Subcutaneous abdominal adipose tissue (tissue), 5 donors: ENCODE data around the gene FGF22.
"Not testable (repeated sequence)": the region's sequence is repeated elsewhere in the genome, so short reads cannot be mapped to it uniquely, and the experiment has no call there.

Experiments
- H3K27ac ChIP-seq: one replicate; pipeline ENCODE4 v1.7.0; 2013; ENCODE audit warnings: low read depth, mild to moderate bottlenecking, inconsistent platforms, low read length, moderate library complexity
- H3K27me3 ChIP-seq, 5 donors: one replicate each; pipeline ENCODE4 v1.7.0; 2013; ENCODE audit warnings: low read length in 5 of 5, inconsistent platforms in 1 of 5; ENCODE audit not compliant: control insufficient read depth in 5 of 5, insufficient read depth in 4 of 5
- H3K36me3 ChIP-seq, 5 donors: one replicate each; pipeline ENCODE4 v1.7.0; 2013; ENCODE audit warnings: low read length in 5 of 5; ENCODE audit not compliant: control insufficient read depth in 5 of 5, insufficient read depth in 5 of 5
- H3K4me1 ChIP-seq, 5 donors: one replicate each; pipeline ENCODE4 v1.7.0; 2013; ENCODE audit warnings: low read length in 5 of 5, mild to moderate bottlenecking in 3 of 5, moderate library complexity in 1 of 5; ENCODE audit not compliant: control insufficient read depth in 5 of 5, insufficient read depth in 5 of 5
- H3K4me3 ChIP-seq, 5 donors: one replicate each; pipeline ENCODE4 v1.7.0; 2013; ENCODE audit warnings: low read length in 5 of 5, low read depth in 1 of 5
- H3K9ac ChIP-seq, 5 donors: one replicate each; pipeline ENCODE4 v1.7.0; 2013; ENCODE audit warnings: low read length in 5 of 5, mild to moderate bottlenecking in 4 of 5, moderate library complexity in 3 of 5
- H3K9me3 ChIP-seq, 5 donors: one replicate each; pipeline ENCODE4 v1.7.0; 2013; ENCODE audit warnings: low read length in 5 of 5; ENCODE audit not compliant: control insufficient read depth in 5 of 5
- donor health status: healthy.
- donor health status: healthy.
- donor health status: healthy.
- donor health status: healthy.
- donor health status: healthy.

FGF22 gene

GRCh38 chr19:621819-622218 is 17.9 kb upstream of the FGF22 start:
- H3K27me3 ChIP-seq = peaks cover 0 to 4% (median 3%) of the 10 kb centered on the region in 5 donors
- no peak overlapping the region for H3K27ac ChIP-seq
- no peaks in the 10 kb centered on the region for H3K4me1 ChIP-seq
- no peak overlapping the region for H3K4me3 ChIP-seq
- peaks cover 0 to 85% (median 75%) of the 10 kb centered on the region in 5 donors for H3K36me3 ChIP-seq
- no peaks in the 10 kb centered on the region for H3K9me3 ChIP-seq
- no peak overlapping the region for H3K9ac ChIP-seq

- H3K4me3 ChIP-seq = no peak overlapping the region
- no peak overlapping the region for H3K27ac ChIP-seq
- H3K27me3 ChIP-seq = peaks cover 0 to 4% (median 3%) of the 10 kb centered on the region in 5 donors
- H3K9ac ChIP-seq = no peak overlapping the region
- H3K36me3 ChIP-seq = peaks cover 0 to 78% (median 70%) of the 10 kb centered on the region in 5 donors
- H3K4me1 ChIP-seq = no peaks in the 10 kb centered on the region
- H3K9me3 ChIP-seq = no peaks in the 10 kb centered on the region
These were observed 17.0 kb upstream of the FGF22 start for GRCh38 chr19:622666-623065.

GRCh38 chr19:623175-623916 is 16.3 kb upstream of the FGF22 start:
- no peaks in the 10 kb centered on the region for H3K4me1 ChIP-seq
- H3K27ac ChIP-seq = no peak overlapping the region
- peaks cover 0 to 79% (median 65%) of the 10 kb centered on the region in 5 donors for H3K36me3 ChIP-seq
- peaks cover 0 to 3% (median 0%) of the 10 kb centered on the region in 5 donors for H3K27me3 ChIP-seq
- H3K9ac ChIP-seq = no peak overlapping the region
- no peaks in the 10 kb centered on the region for H3K9me3 ChIP-seq
- no peak overlapping the region for H3K4me3 ChIP-seq

GRCh38 chr19:623974-624373 is 15.7 kb upstream of the FGF22 start:
- H3K27ac ChIP-seq = no peak overlapping the region
- H3K9ac ChIP-seq = no peak overlapping the region
- H3K4me3 ChIP-seq = no peak overlapping the region
- H3K9me3 ChIP-seq = no peaks in the 10 kb centered on the region
- H3K4me1 ChIP-seq = no peaks in the 10 kb centered on the region
- peaks cover 0 to 79% (median 61%) of the 10 kb centered on the region in 5 donors for H3K36me3 ChIP-seq
- H3K27me3 ChIP-seq = no peaks in the 10 kb centered on the region

GRCh38 chr19:624433-625109 is 15.1 kb upstream of the FGF22 start:
- Histone ChIP-seq H3K9ac (no peak overlapping the region), H3K4me1 (no peaks in the 10 kb centered on the region), H3K4me3 (no peak overlapping the region), H3K9me3 (no peaks in the 10 kb centered on the region), H3K36me3 (peaks cover 0 to 79% (median 61%) of the 10 kb centered on the region in 5 donors), H3K27me3 (no peaks in the 10 kb centered on the region), H3K27ac (no peak overlapping the region)

GRCh38 chr19:625257-625656 is 14.4 kb upstream of the FGF22 start:
- Histone ChIP-seq H3K9ac (no peak overlapping the region), H3K36me3 (peaks cover 0 to 78% (median 54%) of the 10 kb centered on the region in 5 donors), H3K27me3 (no peaks in the 10 kb centered on the region), H3K27ac (no peak overlapping the region), H3K4me1 (no peaks in the 10 kb centered on the region), H3K9me3 (no peaks in the 10 kb centered on the region), H3K4me3 (no peak overlapping the region)

DNA sequence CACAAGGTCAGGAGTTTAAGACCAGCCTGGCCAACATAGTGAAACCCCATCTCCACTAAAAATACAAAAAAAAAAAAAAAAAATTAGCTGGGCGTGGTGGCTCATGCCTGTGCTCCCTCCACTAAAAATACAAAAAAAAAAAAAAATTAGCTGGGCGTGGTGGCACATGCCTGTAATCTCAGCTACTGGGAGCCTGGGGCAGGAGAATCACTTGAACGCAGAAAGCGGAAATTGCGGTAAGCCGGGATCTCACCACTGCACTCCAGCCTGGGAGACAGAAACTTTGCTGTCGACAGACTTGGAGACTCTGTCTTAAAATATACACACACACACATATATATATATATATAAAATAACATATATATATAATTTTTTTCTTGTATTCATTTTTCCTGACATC is 13.1 kb upstream of the FGF22 start:
- H3K27me3 ChIP-seq, H3K27ac ChIP-seq, H3K4me1 ChIP-seq, H3K9me3 ChIP-seq, H3K4me3 ChIP-seq, H3K9ac ChIP-seq: not testable (repeated sequence)
- H3K36me3 ChIP-seq = peaks cover 0 to 72% (median 47%) of the 10 kb centered on the region in 5 donors

- Histone ChIP-seq H3K4me1 (peaks cover 0 to 14% (median 13%) of the 10 kb centered on the region in 5 donors), H3K9ac (no peak overlapping the region), H3K36me3 (peaks cover 0 to 56% (median 34%) of the 10 kb centered on the region in 5 donors), H3K27ac (no peak overlapping the region), H3K27me3 (no peaks in the 10 kb centered on the region), H3K4me3 (no peak overlapping the region), H3K9me3 (no peaks in the 10 kb centered on the region)
These were observed 11.5 kb upstream of the FGF22 start for GRCh38 chr19:628168-628567.

GRCh38 chr19:629515-629914 is 10.2 kb upstream of the FGF22 start:
- peaks cover 0 to 43% (median 21%) of the 10 kb centered on the region in 5 donors for H3K36me3 ChIP-seq
- not testable (repeated sequence) for H3K27me3 ChIP-seq, H3K9me3 ChIP-seq, H3K9ac ChIP-seq, H3K27ac ChIP-seq, H3K4me3 ChIP-seq
- peaks cover 0 to 24% (median 21%) of the 10 kb centered on the region in 5 donors for H3K4me1 ChIP-seq

DNA sequence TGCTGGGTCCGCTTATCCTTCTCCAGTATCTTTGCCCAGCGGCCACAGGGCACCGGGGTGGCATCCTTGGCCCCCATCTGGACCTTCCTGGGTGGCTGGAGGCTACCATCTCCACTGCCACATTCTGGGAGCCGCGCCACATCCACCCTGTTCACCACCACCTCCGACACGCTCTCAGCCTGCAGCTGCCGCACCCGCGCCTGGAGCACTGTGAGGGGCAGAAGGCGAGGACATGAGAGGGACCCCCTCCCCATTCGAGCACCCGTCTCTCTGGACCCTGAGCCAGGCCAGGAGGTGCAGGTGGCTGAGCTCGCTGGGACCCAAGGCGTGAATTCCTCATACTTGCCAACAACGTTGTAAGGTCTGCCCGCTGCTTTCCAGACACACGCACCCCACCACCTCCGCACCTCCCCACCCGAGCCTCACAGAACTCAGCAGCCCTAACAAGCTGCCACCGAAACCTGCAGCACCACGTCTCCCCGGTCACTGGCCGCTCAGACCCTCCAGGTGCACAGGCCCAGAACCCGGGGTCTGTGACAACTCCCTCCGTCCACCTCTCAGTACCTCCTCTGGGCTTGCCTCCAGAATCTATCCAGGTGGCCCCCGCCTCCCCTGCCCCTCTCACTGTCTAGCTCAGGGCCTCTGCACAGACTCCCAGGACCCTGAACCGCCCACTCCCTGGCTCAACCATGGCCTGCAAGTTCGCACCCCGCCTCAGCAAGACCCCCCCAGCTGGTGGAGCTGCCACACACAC is 9.5 kb upstream of the FGF22 start:
- Histone ChIP-seq H3K27me3 (no peaks in the 10 kb centered on the region), H3K27ac (no peak overlapping the region), H3K4me3 (no peak overlapping the region), H3K36me3 (peaks cover 0 to 37% (median 16%) of the 10 kb centered on the region in 5 donors), H3K4me1 (peaks cover 0 to 24% (median 21%) of the 10 kb centered on the region in 5 donors), H3K9me3 (no peaks in the 10 kb centered on the region), H3K9ac (no peak overlapping the region)
